Endothelial cell of umbilical vein (primary cell): ENCODE data around the gene SSH3.

Experiments
- CTCF ChIP-seq, 2 donors: IDR thresholded peaks; 1 replicate in 1 of 2; 2 replicates in 1 of 2; pipeline ENCODE4 v1.5.1; 2011; ENCODE audit warnings: low read length in 2 of 2, mild to moderate bottlenecking in 2 of 2, moderate library complexity in 2 of 2, control low read depth in 1 of 2, inconsistent platforms in 1 of 2, low read depth in 1 of 2; ENCODE audit not compliant: insufficient read depth in 1 of 2; ENCODE audit errors: extremely low read depth in 1 of 2
- EZH2 ChIP-seq: IDR thresholded peaks from 2 replicates; pipeline ENCODE4 v1.6.1; 2012; ENCODE audit warnings: borderline replicate concordance, low read depth, mild to moderate bottlenecking, moderate library complexity, low read length, inconsistent platforms; ENCODE audit not compliant: severe bottlenecking
- FOS ChIP-seq: IDR thresholded peaks from 2 replicates; pipeline ENCODE4 v1.6.1; 2011; ENCODE audit warnings: mild to moderate bottlenecking, low read length, moderate library complexity, borderline replicate concordance; ENCODE audit not compliant: insufficient read depth
- JUN ChIP-seq: IDR thresholded peaks from 2 replicates; pipeline ENCODE4 v1.6.1; 2011; ENCODE audit warnings: borderline replicate concordance, low read depth; ENCODE audit not compliant: insufficient read length, insufficient read depth
- MAX ChIP-seq: IDR thresholded peaks from 2 replicates; pipeline ENCODE4 v1.6.1; 2011; ENCODE audit not compliant: insufficient read depth, insufficient read length
- MYC ChIP-seq: IDR thresholded peaks from one replicate; pipeline ENCODE4 v1.6.1; 2011; ENCODE audit warnings: mild to moderate bottlenecking, low read depth, low read length
- POLR2A ChIP-seq: IDR thresholded peaks from 2 replicates; pipeline ENCODE4 v1.6.1; 2012; ENCODE audit warnings: low read depth, mild to moderate bottlenecking, control low read depth, low read length
- POLR2AphosphoS5 ChIP-seq: IDR thresholded peaks from 2 replicates; pipeline ENCODE4 v1.6.1; 2012; ENCODE audit warnings: low read depth, mild to moderate bottlenecking, control low read depth, low read length, moderate library complexity; ENCODE audit not compliant: insufficient read depth

- TF ChIP-seq CTCF (IDR thresholded peaks at IDR 0.05; ENCODE audit: extremely low read depth in 1 of 2, insufficient read depth in 1 of 2, low read depth in 1 of 2, low read length in 2 of 2) (no peak), EZH2 (no peak), JUN (no peak), POLR2A (no peak), POLR2AphosphoS5 (no peak), MAX (no peak), FOS (no peak), MYC (no peak)
Observed at GRCh38 chr11:67320011-67320410, 16.7 kb downstream of the SSH3 start.
